H1 (cell line): ENCODE data around the gene FCRL4.

Source experiments
- BRCA1 ChIP-seq: IDR thresholded peaks from 2 replicates; pipeline ENCODE4 v1.6.1; 2012; ENCODE audit warnings: low read depth, low read length, improper control_type of control experiment
- CHD1 ChIP-seq: IDR thresholded peaks from 2 replicates; pipeline ENCODE4 v1.6.1; 2012; ENCODE audit warnings: low read depth, low read length, improper control_type of control experiment
- CREB1 ChIP-seq: IDR thresholded peaks from 2 replicates; pipeline ENCODE4 v1.6.1; 2012; ENCODE audit warnings: inconsistent platforms
- CTCF ChIP-seq, 3 experiments: IDR thresholded peaks; 1 replicate in 2 of 3; 2 replicates in 1 of 3; pipeline versions ENCODE4 v1.5.1 to v1.6.1; 2011; ENCODE audit warnings: low read length in 3 of 3, mild to moderate bottlenecking in 3 of 3, inconsistent platforms in 2 of 3, low read depth in 1 of 3, moderate library complexity in 1 of 3; ENCODE audit not compliant: insufficient read depth in 1 of 3; ENCODE audit errors: control extremely low read depth in 1 of 3
- EGR1 ChIP-seq: IDR thresholded peaks from 2 replicates; pipeline ENCODE4 v1.6.1; 2011; ENCODE audit warnings: low read depth, low read length, borderline replicate concordance
- MAFK ChIP-seq: IDR thresholded peaks from 2 replicates; pipeline ENCODE4 v1.6.1; 2012; ENCODE audit warnings: low read depth, mild to moderate bottlenecking, improper control_type of control experiment, low read length
- RAD21 ChIP-seq, 2 experiments: IDR thresholded peaks in 1 of 2; conservative IDR thresholded peaks in 1 of 2; 2 replicates each; pipeline ENCODE4 v1.6.1; 2011; ENCODE audit warnings: low read depth in 2 of 2, low read length in 2 of 2, improper control_type of control experiment in 1 of 2, inconsistent platforms in 1 of 2, mild to moderate bottlenecking in 1 of 2, moderate library complexity in 1 of 2
- SP1 ChIP-seq: IDR thresholded peaks from 2 replicates; pipeline ENCODE4 v1.6.1; 2011; ENCODE audit warnings: low read depth, low read length
- SRF ChIP-seq: IDR thresholded peaks from 2 replicates; pipeline ENCODE4 v1.6.1; 2011; ENCODE audit warnings: mild to moderate bottlenecking, low read depth, low read length, moderate library complexity
- TAF1 ChIP-seq: IDR thresholded peaks from 2 replicates; pipeline ENCODE4 v1.6.1; 2011; ENCODE audit warnings: mild to moderate bottlenecking, low read depth, low read length
- YY1 ChIP-seq: IDR thresholded peaks from 2 replicates; pipeline ENCODE4 v1.6.1; 2011; ENCODE audit warnings: low read depth, mild to moderate bottlenecking, low read length
- TF ChIP-seq, protein P1 (sequence below): IDR thresholded peaks from 2 replicates; pipeline ENCODE4 v1.6.1; 2011; ENCODE audit warnings: low read length, improper control_type of control experiment

DNA sequence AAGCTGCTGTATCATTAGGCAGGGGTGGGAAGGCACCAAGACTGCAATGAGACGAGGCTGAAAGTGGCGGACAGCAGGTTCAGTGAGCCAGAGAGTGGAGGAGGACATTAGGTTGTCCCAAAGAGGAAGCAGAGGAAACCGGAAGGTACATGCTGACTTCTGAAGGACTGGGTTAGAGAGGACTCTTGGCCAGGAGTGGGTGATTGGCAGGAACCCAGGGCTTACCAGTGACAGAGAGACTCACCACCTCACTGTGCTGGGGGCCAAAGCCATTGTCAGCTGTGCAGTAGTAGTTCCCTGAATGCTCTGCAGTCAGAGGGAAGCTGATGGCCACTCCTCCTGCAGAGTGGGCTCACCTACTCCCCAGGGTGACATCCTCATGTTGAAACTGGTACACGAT lies 41.9 kb upstream of the FCRL4 start:
- TF ChIP-seq CREB1: no peak
- no peak for TF ChIP-seq SRF
- TF ChIP-seq CHD1: no peak
- TF ChIP-seq TAF1: no peak
- TF ChIP-seq CTCF (IDR thresholded peaks at IDR 0.05; ENCODE audit: control extremely low read depth in 1 of 3, insufficient read depth in 1 of 3, low read depth in 1 of 3, low read length in 3 of 3): no peak
- TF ChIP-seq, protein P1, sequence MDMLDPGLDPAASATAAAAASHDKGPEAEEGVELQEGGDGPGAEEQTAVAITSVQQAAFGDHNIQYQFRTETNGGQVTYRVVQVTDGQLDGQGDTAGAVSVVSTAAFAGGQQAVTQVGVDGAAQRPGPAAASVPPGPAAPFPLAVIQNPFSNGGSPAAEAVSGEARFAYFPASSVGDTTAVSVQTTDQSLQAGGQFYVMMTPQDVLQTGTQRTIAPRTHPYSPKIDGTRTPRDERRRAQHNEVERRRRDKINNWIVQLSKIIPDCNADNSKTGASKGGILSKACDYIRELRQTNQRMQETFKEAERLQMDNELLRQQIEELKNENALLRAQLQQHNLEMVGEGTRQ: no peak
- no peak for TF ChIP-seq RAD21 (IDR thresholded peaks at IDR 0.05 in 1 of 2, conservative IDR thresholded peaks at IDR 0.05 in 1 of 2; ENCODE audit: low read depth in 2 of 2, low read length in 2 of 2)
- no peak for TF ChIP-seq MAFK
- TF ChIP-seq YY1: no peak
- no peak for TF ChIP-seq BRCA1
- no peak for TF ChIP-seq EGR1
- no peak for TF ChIP-seq SP1
